ENCODE data around the gene ANKRD13C.

DNA sequence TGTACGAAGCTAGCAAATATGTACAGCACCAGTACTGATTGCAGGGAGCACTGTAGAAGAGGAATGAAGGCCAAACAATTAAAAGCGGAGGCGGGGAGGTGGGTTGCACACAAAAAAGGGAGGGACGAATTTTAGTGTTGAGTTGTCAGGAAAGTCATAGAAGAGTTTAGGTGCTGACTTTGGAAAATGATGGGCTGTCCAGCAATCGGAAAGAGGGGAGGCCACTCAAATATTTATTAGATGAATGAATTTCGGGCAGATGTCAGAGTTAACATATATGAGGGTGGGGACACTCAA, 537 bp upstream of the ANKRD13C start:
- TF ChIP-seq, protein P1, sequence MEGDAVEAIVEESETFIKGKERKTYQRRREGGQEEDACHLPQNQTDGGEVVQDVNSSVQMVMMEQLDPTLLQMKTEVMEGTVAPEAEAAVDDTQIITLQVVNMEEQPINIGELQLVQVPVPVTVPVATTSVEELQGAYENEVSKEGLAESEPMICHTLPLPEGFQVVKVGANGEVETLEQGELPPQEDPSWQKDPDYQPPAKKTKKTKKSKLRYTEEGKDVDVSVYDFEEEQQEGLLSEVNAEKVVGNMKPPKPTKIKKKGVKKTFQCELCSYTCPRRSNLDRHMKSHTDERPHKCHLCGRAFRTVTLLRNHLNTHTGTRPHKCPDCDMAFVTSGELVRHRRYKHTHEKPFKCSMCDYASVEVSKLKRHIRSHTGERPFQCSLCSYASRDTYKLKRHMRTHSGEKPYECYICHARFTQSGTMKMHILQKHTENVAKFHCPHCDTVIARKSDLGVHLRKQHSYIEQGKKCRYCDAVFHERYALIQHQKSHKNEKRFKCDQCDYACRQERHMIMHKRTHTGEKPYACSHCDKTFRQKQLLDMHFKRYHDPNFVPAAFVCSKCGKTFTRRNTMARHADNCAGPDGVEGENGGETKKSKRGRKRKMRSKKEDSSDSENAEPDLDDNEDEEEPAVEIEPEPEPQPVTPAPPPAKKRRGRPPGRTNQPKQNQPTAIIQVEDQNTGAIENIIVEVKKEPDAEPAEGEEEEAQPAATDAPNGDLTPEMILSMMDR (conservative IDR thresholded peaks at IDR 0.05) = no peak
- TF ChIP-seq ZFX (IDR thresholded peaks at IDR 0.05) = no peak

Data from C4-2B (cell line).